HG03565 (cell line): Measurements from ENCODE around the gene BCAR1.
"Not testable (repeated sequence)": the region's sequence is repeated elsewhere in the genome, so short reads cannot be mapped to it uniquely, and the experiment has no call there.

Experiments used
- ATAC-seq: cut with Tn5 transposase; IDR thresholded peaks from one replicate; pipeline ENCODE4 v1.9.1; 2021; ENCODE audit warnings: mild to moderate bottlenecking, moderate library complexity; ENCODE audit not compliant: unreplicated experiment

Gene BCAR1

GRCh38 chr16:75272097-75272551 lies 20.7 kb upstream of the BCAR1 start:
- ATAC-seq: no peak

GRCh38 chr16:75271441-75272096 lies 20.1 kb upstream of the BCAR1 start:
- no peak for ATAC-seq

- ATAC-seq: not testable (repeated sequence)
These were observed 17.9 kb upstream of the BCAR1 start for GRCh38 chr16:75269358-75269757.

- ATAC-seq: no peak
These were observed 16.3 kb upstream of the BCAR1 start for GRCh38 chr16:75267631-75268264.

- ATAC-seq: no peak
These were observed 15.6 kb upstream of the BCAR1 start for GRCh38 chr16:75266738-75267630.

- ATAC-seq: peak; percentile 74
These were observed 14.7 kb upstream of the BCAR1 start for GRCh38 chr16:75265911-75266701.

GRCh38 chr16:75264999-75265910 lies 13.8 kb upstream of the BCAR1 start:
- ATAC-seq: no peak

- no peak for ATAC-seq
These were observed 13.1 kb upstream of the BCAR1 start for GRCh38 chr16:75264457-75264998.

GRCh38 chr16:75263963-75264445 lies 12.6 kb upstream of the BCAR1 start:
- ATAC-seq: no peak

GRCh38 chr16:75263291-75263962 lies 12.0 kb upstream of the BCAR1 start:
- no peak for ATAC-seq

GRCh38 chr16:75262800-75263127 lies 11.3 kb upstream of the BCAR1 start:
- no peak for ATAC-seq

GRCh38 chr16:75262104-75262799 lies 10.8 kb upstream of the BCAR1 start:
- ATAC-seq: no peak

- ATAC-seq: no peak
These were observed 10.2 kb upstream of the BCAR1 start for GRCh38 chr16:75261590-75262078.

- ATAC-seq: no peak
These were observed 9.6 kb upstream of the BCAR1 start for GRCh38 chr16:75260851-75261589.

GRCh38 chr16:75258807-75259141 lies 7.3 kb upstream of the BCAR1 start:
- ATAC-seq: no peak

- no peak for ATAC-seq
These were observed 6.7 kb upstream of the BCAR1 start for GRCh38 chr16:75257886-75258806.
